Activated T-cell treated with anti-CD3 and anti-CD28 coated beads for 24 hours (primary cell): ENCODE measurements around the gene KSR2.

ENCODE experiments used
- DNase-seq: peaks from one replicate; pipeline ENCODE4 v3.0.0-alpha.2; 2020; ENCODE audit warnings: low read depth

KSR2 gene

DNA sequence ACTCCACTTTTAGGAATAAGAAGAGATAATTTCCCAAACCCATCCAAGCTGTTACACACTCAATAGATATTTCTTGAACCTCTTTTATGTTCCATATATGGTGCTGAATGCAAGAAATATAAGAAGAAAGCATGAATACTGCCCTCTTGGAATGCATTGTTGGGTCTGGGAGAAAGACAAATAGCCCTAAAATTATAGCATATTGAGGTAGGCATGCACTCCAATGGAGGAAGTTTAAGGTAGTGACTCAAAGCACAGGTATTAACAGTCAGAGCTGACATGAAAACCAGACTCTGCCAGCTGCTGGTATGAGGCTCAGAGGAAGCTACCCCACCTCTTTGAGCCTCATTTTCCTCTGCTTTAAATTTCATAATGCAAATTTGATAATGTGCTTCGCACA is 346.0 kb downstream of the KSR2 start:
- DNase-seq: no peak

DNA sequence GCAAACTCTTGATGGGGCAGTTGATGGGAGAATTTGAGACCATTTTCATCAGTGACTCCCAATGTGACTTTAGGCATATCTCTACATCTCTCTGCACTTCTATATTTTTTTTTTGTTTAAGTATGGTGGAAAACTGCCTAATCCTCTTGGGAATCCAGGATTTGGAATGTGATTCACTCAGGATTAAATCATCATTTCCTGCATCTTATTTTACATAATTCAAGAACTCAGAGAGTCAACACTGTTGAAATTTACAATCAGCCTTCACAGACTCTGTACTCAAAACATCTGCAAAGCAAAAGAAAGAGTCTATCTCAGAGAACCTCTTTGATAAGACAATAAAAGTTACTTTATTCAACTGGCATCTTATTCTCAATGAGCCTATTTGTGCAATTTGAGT is 346.7 kb downstream of the KSR2 start:
- no peak for DNase-seq

DNA sequence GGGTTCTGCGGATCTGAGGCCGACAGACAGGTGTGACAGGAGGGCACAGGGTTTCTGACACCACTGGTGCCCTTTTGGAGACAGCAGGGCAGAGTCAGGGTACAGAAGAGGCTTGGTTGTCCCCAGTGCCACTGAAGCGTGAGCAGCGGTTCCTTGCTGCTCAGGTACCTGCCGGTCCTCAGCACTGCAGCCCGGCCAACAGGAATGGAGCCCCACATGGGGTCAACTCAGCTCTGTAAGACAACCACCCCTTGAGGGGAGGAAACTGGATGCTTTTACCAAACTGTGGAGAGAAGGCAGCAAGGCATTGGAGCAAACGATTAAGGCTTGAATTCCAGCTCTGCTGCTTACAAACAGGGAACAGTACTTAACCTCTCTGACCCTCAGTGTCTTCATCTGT is 361.0 kb downstream of the KSR2 start:
- no peak for DNase-seq

DNA sequence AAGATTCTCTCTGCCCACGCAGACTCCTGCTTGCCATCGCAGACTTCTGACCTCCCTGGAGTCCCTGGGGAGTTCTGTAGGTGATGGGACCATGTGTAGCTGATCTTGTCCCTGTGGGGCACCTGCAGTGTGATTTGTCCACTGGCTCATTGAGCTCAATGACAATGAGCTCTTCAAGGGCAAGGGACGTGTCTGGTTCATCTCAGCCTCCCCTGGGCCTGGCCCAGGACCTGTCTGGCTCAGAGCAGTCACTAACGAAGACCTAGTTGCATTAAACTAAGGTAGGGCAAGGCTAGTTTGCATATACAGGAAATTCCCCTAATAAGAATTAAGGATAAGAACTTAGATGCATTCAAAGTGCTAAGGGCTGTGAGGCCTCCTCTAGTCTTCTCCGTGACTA is 361.8 kb downstream of the KSR2 start:
- no peak for DNase-seq

DNA sequence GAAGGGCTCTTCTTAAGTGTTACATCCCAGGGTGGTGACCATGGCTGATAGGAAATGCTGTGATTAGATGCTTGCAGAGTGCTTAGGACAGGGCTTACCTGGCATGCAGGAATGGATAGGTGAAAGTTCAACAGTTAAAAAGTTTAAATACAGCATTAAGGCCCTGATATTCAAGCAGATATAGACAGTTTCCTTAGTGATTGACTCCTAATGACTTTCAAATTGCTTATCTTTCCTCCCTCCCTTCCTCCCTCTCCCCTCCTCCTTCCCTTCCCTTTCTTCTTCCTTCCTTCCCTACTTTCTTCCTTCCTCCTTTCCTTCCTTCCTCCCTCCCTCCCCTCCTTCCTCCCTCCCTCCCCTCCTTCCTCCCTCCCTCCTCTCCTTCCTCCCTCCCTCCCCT is 362.8 kb downstream of the KSR2 start:
- no peak for DNase-seq

DNA sequence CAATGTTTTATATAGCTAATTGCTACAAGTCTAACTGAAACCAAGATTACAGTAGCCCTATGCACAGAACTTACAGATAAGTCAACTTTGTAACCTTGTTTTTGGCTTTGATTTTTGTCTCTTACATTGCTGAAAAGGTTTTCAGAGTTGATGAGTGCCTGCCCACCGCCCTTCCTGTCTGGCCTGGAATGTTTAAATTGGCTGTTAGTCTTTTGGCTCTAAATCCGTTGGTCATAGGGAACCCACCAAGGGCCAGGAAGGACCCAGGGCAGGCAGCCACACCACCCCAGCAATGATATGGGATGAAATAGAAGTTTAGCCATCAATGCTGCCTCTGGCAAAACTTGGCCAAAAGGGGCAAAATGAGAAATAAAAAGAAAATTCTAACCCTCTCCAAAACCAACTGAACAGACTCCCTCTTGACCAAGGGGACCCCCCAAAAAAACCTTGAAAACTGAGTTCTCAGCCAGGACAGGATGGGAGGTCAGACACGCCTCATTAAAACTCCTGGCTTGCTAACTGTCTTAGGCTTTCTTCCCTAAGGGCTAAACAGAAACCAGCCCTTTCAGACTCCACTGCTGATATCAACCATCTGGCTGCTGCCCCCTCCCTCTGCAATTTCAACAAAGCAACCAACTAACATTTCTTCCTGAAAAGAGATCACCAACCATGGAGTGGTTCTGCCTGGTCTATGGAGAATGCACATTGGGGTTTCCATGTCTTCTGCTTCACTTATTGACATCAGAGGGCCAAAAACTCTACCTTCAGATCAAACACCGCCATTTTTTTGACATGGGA is 365.3 kb downstream of the KSR2 start:
- DNase-seq: no peak

DNA sequence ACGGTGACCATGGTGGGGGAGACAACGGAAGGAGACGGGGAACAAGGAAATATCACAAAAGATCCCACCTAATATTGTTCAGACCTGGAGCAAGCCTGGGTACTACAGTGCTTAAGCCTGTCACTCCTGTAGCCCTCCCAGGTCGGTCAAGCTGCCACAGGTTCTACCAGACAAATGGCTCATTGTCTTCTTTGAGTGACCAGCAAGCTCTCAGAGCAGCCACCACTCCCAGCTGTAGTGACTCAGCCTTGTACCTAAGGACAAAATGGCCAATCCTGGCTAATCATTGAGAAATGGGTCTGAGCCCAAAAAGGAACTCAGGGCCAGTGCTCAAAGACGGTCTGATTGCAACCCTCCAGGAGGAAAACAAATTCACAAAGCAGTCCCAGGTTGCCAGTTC is 368.9 kb downstream of the KSR2 start:
- no peak for DNase-seq

DNA sequence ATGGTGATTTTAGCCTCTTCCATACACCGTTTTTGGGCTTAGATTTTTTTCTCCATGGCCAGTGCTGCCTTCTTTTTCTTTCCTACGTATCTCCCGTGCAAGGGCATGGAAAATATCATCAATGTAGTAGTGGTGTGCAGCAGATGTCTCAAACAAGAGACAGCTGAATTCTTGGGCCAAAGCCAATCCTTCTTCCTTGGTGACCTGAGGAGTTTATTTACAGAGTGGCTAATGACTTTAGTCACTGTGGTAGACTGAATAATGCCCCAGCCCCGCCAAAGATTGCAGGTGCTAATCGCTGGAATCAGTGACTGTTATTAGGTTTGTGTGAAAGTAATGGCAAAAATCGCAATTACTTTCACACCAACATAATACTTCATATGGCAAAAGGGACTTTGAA is 371.8 kb downstream of the KSR2 start:
- no peak for DNase-seq

DNA sequence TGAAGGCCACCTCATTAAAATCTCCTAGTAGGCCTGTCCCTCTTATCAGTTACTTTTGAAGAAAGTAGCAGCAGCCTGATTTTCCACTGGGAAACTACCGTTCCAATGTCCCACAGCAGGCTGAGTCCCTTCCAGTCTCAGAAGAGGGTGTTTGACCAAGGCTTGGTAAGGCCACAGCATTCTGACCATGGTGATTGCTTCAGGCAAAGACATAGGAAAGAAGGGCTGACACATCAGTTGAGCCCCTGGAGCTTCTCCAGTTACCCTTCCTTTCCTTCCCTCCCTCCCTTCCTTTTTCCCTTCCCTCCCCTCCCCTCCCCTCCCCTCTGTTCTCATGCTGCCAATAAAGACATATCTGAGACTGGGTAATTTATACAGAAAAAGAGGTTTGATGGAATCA is 373.0 kb downstream of the KSR2 start:
- no peak for DNase-seq

DNA sequence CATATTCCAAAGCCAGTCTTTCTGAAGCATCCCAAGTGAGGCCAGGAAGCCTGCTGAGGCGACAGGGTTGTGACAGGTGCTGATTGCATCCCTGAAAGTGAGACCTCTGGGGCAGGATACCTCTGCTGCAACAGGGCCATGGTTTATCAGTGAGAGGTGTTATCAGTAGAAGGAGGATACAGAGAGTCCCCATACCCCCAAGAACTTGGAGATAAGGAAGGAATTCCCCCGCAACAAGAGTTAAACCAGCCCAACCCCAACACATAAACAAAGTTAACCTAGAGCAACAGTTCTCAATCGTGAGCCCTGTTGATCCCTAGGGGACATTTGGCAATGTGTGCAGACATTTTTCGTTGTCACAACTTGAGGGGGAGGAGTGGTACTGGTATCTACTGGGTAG is 374.3 kb downstream of the KSR2 start:
- no peak for DNase-seq

DNA sequence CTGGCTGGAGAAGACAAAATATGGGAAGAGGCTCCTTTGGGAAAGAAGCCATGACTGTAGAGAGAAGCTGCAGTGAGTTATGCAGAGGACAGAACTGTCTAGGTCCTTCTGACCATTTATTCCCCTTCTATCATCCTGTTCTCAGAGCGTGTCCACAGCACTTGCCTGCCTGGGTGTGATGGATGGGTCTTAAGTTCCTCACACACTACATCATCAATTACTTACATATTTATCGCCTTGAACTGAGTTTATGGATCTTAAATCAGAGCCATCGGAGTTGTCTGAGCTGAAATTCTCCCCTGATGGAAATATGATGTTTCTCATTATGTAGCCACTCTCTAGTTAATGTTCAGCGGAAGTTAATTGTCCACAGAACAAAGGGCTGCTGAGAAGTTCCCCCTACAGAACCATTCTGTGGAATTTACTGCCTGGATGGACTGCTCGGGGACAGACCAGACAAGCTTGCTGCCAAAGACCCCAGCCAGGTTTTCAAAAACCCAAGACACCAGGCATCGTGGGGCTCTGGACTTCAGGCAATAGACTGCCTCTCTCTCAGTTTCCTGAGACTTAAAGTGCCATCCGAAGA is 374.9 kb downstream of the KSR2 start:
- no peak for DNase-seq

DNA sequence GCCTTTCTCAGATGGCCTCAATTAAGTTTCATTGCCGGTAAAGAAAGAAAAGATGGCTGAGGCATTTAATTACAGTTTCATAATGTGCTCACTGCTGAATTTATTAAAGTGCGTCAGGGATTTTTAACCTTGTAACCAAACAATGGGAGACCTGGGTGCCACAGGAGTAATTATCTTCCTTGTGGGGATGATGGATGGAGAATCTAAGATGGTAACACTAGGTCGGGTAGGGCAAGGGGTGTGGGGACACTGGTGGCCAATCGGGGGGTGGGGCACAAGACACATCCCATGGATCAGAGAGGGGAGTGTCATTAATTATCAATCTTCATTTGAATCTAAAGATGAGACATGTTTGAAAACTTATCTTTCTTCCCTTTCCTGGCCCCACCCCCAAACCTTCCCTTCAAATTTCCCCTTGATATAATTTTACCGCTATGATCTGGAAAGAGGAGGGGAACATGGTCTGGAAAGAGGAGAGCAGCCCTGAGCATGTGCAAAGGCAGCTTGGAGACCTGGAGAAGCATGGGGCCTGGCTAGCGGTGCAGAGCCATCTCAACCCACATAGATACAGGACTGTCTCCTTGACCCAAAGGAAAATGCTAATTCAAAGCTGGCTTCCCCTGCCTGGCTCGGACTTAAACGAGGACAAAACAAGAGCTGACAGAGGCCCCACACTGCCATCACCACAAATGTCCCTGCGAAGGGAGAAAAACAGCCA is 376.0 kb downstream of the KSR2 start:
- no peak for DNase-seq

DNA sequence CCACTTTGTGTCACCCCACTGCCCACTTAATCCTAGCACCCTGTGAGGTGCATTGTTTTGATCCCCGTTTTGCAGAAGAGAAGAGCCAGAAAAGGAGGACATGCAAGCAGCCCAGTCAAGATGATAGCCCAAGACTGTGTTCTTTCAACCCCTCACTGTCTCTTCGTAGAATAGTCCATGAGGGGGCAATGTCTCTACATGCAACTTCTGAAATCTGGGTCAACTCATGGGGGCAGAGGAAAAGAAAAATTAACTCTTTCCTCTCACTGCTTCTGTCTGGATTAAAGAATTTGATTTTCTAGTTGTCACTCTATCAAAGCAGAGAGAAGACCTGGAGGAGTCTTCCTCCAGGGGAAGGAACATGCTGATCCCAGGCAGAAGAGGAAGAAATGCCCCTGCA is 377.8 kb downstream of the KSR2 start:
- no peak for DNase-seq

DNA sequence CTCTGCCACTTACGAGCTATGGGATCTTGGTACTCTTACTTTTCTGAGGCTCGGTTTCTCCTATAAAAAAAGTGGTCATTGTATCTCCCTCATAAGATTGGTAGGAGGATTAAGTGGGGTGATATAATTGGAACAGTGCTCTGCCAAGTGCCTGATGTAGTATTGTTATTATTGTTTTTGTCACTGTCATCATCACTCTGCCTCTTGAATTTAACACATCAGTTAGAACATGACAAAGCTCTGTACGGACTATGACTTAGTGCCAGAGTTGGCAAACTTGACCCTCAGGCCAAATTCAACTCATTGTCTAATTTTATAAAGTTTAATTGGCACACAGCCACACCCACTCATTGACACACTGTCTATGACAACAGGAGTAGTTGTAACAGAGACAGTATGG is 378.4 kb downstream of the KSR2 start:
- DNase-seq: no peak

DNA sequence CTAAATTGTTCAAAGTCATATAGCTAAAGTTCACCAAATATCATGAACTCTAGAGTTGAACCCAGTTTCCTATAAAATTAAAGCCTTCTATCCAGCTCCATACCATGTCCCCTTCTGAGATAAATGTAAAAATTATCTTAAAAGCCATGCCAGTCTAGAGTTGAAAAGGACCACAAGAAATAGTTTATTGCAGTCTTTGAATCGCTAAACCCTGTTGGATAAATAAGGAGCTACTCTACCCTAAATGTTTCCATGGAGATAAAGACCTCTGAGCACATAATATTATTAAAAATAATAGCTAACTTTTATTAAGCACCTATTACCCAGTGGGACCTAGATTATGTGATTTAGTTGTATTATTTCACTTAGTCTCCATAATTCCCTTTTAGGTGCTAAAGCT is 379.8 kb downstream of the KSR2 start:
- no peak for DNase-seq

DNA sequence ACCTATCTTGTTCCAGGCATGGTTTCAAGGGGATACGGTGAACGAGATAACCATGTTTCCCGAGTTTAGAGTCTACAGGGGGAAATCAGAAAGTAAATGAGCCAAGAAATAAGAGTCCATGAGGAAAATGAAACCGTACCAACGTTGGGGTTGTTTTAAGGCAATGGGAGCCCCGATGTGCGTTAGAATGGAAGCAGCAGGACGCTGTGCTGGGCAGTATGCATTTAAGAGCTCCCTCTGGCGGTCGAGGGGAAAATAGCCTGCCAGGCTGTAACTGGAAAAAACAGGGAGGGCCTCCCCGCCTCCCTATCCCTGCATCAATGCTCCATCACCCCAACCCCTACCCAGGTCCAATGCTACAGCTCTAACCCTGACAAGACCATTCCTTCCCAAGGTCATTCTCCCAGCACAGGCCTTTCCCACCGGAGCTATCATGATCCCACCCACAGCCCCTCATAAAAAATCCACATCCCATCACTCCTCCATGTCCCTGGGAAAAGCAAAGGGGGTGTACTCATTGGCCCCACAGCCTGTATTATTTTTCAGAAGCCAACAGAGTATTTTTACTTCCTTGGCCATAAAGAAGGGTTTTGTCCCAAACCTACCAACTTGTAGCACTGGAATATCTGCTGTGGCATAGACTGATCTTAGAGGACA is 381.0 kb downstream of the KSR2 start:
- peak; percentile 1 for DNase-seq

DNA sequence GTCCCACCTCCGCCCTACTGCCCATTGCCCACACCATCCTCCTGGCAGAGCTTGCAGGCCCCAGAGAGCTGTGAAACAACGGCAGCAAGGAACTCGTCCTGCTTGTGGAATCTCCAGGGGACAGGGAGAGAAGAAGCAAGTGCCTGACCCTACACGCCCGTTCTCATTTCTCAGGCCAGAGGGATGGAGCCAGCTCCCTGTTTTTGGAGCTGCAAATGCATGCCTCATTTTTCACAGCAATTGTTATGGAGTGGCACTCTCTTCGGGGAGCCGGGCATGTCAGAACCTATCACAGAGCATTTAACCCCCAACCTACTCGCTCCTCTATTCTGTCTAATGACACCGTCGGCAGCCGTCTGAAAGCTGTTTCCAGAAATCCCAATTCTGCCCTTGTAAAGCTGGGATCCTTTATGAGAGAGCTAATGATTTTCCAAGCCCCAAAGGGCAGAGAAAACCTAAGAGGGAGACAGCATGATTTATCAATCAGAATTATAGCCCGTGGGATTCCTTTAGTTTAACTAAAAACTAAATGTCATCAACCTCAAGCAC is 385.0 kb downstream of the KSR2 start:
- no peak for DNase-seq

DNA sequence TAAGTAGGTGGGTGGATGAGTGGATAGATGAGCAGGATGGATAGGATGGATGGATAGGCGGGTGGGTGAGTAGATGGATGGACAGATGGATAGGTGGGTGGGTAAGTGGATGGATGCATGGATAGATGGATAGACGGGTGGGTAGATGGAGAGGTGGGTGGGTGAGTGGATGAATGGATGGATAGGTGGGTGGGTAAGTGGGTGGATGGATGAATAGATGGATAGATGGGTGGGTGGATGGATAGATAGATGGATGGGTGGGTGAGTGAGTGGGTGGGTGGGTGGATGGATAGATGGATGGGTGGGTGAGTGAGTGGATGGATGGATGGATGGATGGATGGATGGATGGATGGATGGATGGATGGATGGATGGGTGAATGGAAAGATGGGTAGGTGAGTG is 385.7 kb downstream of the KSR2 start:
- no peak for DNase-seq

DNA sequence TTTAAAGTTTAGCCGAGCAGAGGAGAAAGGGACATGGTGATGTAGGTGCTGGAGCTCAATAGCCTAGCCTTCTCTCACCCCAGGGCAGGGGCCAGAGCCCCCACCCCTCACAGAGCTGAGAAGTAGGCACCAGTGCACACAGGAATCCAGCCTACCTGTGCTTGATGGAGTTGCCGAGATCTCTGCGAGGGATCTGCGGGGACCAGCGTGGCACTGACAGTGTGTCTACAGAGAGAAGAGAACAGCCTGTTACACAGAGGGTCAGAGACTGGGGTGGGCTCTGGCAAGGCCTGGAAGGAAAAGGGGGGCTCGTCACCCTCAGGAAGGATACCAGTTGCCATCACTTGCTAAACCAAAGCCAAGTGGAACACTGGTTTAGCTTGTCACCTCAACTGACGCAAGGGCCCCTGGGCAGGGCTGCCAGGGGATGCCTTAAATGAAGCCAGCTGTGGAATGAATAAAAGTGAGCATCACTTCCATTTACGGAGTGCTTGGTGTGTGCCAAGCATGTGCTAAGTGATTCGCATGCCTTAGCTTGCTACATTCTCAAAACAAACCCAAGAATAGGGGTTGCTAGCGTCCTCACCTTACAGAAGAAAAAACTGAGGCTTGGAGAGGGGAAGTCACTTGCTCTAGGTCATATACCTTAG is 386.5 kb downstream of the KSR2 start:
- no peak for DNase-seq

DNA sequence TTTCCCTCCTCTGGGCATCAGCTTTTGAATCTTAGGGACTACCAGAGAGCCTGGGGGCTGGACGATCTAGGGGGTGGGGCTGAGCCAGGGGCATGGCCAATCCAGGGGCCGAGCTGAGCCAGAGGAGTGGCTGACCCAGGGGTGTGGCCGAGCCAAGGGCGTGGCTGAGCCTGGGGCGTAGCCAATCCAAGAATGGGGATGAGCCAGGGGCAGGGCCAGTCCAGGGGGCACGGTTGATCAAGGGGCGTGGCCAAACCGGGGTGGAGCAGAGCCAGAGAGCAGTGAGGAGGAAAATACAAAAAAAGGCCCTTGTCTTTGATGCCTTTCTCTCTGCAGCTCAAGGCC is 388.1 kb downstream of the KSR2 start:
- no peak for DNase-seq

DNA sequence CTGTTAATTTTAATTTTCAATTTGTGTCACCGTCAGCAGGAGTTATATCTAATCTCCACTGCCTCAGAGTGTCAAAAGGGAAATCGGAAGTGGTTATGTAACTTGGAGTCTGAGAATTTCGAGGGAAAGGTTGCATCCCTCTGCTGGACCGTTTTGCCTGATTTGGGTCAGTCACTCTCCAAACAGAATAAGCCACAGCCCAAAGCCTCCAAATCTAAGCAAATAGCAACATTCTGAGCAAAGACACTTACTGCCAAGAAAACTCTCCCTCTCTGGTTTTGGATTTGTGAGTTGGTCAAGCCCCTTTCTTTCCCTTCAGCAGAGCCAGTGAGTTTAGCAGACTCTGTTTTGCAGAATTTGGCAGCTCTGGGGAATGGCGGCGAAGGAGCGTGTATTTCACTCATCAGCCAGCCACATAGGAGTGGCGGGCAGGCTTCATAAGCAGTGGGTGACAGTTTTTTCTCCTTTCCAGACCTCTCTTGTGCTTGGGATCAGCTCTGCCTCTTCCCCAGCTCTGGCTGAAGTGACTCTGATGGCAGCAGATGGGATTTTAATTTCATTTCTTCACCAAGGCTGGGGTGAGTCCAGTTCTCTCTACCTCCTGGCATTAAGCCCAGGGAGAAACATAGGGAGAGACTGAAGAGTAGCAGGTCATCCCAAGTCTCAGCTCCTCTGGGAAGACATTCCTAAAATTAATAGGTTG is 388.6 kb downstream of the KSR2 start:
- DNase-seq: no peak
